ENCODE results near the gene DNAJB12.
"Not testable (repeated sequence)": the region's sequence is repeated elsewhere in the genome, so short reads cannot be mapped to it uniquely, and the experiment has no call there.

DNAJB12 gene

GRCh38 chr10:72332423-72333111 lies 22.2 kb downstream of the DNAJB12 start:
- H3K4me3 Mint-ChIP-seq, result peak overlapping the region; percentile 20
- peaks cover 4% of the 10 kb centered on the region for H3K27me3 Mint-ChIP-seq
- H3K36me3 Mint-ChIP-seq (ENCODE audit: low read depth), result peaks cover 46% of the 10 kb centered on the region
- H3K9me3 Mint-ChIP-seq, result no peaks in the 10 kb centered on the region
- peak overlapping the region; percentile 89 for H3K27ac Mint-ChIP-seq
- peaks cover 99% of the 10 kb centered on the region for H3K4me1 Mint-ChIP-seq (ENCODE audit: low read depth)
- intact Hi-C loops (cut with micrococcal nuclease), result loop anchor here (5.0 to 10.0 kb wide), 2 partner anchors 75 to 288 kb away; no protein-coding TSS in a partner anchor

DNA sequence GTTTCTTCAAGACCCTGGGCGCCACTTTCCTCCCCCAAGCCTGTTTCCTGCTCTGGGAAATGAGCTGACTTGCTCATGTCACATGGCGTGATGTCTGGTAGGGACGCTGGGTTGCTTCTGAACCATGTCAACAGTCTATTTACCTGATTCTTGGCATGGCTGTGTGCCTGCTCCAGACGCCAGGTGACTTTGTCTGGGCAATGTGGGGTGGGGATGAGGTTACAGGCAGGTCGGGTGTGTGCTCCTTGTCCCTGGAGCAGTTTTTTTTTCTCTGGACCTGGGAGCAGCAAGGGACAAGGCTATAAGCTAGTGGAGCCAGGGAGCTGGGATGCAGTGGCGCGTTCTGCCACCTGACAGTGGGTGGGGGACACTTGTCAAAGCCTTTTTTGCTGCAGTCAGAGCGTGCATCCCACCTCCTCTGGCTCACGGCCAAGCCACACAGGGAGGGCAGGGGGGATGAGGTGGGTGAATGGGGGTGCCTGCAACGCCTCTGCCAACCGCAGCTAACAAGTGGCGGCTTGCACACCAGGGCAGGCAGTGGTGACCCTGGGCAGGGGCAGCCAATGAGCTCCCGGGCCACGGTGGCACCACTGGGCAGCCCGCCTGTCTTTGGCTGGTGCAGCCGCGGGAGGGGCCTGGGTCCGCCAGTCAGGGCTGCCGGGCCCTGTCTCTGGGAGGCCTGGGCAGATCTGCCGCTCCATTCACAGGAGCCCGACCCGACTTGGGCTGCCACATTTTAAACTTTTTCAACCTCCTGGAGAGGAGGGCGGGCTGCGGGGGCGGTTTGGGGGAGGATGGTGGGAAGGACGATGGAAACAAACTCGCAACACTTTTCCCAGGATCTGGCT lies 22.9 kb downstream of the DNAJB12 start:
- Mint-ChIP-seq H3K4me3 (peak overlapping the region; percentile 30), H3K36me3 (ENCODE audit: low read depth) (peaks cover 38% of the 10 kb centered on the region), H3K27ac (peak overlapping the region; percentile 89), H3K9me3 (no peaks in the 10 kb centered on the region), H3K4me1 (ENCODE audit: low read depth) (peaks cover 95% of the 10 kb centered on the region), H3K27me3 (peaks cover 5% of the 10 kb centered on the region)
- intact Hi-C loops (cut with micrococcal nuclease), result loop anchor here (5.0 to 10.0 kb wide), 2 partner anchors 74 to 287 kb away; no protein-coding TSS in a partner anchor

- H3K4me1 Mint-ChIP-seq (ENCODE audit: low read depth), result peaks cover 87% of the 10 kb centered on the region
- intact Hi-C loops (cut with micrococcal nuclease), result loop anchor here (5.0 to 10.0 kb wide), 2 partner anchors 73 to 285 kb away; no protein-coding TSS in a partner anchor
- H3K4me3 Mint-ChIP-seq, result no peak overlapping the region
- peaks cover 21% of the 10 kb centered on the region for H3K36me3 Mint-ChIP-seq (ENCODE audit: low read depth)
- H3K27ac Mint-ChIP-seq, result peak overlapping the region; percentile 89
- no peaks in the 10 kb centered on the region for H3K9me3 Mint-ChIP-seq
- peaks cover 9% of the 10 kb centered on the region for H3K27me3 Mint-ChIP-seq
Observed at GRCh38 chr10:72330069-72330426, 24.7 kb downstream of the DNAJB12 start.

DNA sequence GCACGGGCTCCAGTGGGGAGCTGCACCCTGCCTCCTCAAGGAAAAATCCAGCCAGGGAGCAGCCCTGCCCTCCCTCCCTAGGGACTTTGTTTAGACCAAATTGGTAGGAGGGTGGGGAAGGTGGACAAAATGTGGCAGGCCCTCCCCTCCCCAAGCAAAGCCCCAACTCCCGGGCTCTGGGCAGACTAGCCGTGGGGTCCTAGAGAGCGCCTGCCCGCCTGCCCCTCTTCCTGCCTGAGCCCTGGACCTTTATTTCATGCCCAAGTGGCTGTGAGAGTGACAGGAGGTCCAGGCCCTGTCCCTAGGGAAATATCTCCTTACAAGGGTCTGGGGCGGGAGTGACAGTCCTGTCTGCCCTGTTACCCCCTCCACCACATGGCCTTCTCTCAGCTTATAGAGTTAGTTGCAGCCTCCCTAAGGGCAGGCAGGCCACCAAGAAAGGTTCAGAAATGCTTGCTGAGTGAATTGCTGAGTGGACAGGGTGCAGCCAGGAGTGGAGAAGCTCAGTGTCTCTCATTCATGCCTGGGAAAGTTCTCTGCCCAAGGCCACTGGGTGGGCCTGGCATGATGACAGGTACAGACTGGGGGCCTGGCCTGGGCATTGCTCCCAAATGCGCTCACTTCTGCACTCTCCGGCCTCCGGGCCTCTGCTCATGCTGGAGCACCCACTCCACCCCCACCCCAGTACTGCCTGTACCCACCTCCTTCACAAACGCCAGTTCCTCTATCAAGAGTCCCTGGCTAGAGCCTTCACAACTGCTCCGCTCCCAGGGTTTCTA lies 25.2 kb downstream of the DNAJB12 start:
- no peak overlapping the region for H3K4me3 Mint-ChIP-seq
- H3K27me3 Mint-ChIP-seq, result peaks cover 12% of the 10 kb centered on the region
- peaks cover 87% of the 10 kb centered on the region for H3K4me1 Mint-ChIP-seq (ENCODE audit: low read depth)
- H3K27ac Mint-ChIP-seq, result peak overlapping the region; percentile 89
- no peaks in the 10 kb centered on the region for H3K9me3 Mint-ChIP-seq
- intact Hi-C loops (cut with micrococcal nuclease), result loop anchor here (5.0 to 10.0 kb wide), 2 partner anchors 72 to 285 kb away; no protein-coding TSS in a partner anchor
- H3K36me3 Mint-ChIP-seq (ENCODE audit: low read depth), result peaks cover 15% of the 10 kb centered on the region

DNA sequence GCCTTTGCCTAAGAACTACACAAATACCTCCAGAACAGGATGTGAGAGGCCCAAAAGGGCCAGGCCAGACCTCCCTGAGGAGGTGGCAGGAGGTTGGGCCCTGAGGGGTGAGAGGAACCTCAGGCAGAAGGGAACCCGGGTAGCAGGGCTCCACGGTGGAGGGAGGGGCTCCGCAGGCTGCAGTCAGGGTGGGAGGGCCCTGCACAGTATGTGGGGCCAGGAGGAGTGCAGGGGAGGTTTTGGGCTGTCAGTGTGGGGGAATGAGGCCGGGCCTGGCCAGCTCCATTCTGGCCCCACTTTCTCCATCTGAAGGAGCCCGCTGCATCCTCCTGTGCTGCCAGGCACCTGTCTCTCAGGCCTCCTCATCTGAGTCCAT lies 25.9 kb downstream of the DNAJB12 start:
- Mint-ChIP-seq H3K27me3 (peaks cover 15% of the 10 kb centered on the region), H3K4me1 (ENCODE audit: low read depth) (peaks cover 87% of the 10 kb centered on the region), H3K36me3 (ENCODE audit: low read depth) (peaks cover 8% of the 10 kb centered on the region), H3K27ac (peak overlapping the region; percentile 89), H3K4me3 (no peak overlapping the region), H3K9me3 (no peaks in the 10 kb centered on the region)
- intact Hi-C loops (cut with micrococcal nuclease), result no loop called here

- Mint-ChIP-seq H3K27ac (peak overlapping the region; percentile 89), H3K36me3 (ENCODE audit: low read depth) (peaks cover 3% of the 10 kb centered on the region), H3K4me3 (no peak overlapping the region), H3K4me1 (ENCODE audit: low read depth) (peaks cover 87% of the 10 kb centered on the region), H3K9me3 (no peaks in the 10 kb centered on the region), H3K27me3 (peaks cover 19% of the 10 kb centered on the region)
- intact Hi-C loops (cut with micrococcal nuclease), result no loop called here
Observed at GRCh38 chr10:72328045-72328828, 26.5 kb downstream of the DNAJB12 start.

GRCh38 chr10:72326665-72327603 lies 27.8 kb downstream of the DNAJB12 start:
- peaks cover 87% of the 10 kb centered on the region for H3K4me1 Mint-ChIP-seq (ENCODE audit: low read depth)
- H3K9me3 Mint-ChIP-seq; H3K27ac Mint-ChIP-seq; intact Hi-C loops (cut with micrococcal nuclease); H3K36me3 Mint-ChIP-seq (ENCODE audit: low read depth); H3K4me3 Mint-ChIP-seq: not testable (repeated sequence)
- H3K27me3 Mint-ChIP-seq, result peaks cover 22% of the 10 kb centered on the region

DNA sequence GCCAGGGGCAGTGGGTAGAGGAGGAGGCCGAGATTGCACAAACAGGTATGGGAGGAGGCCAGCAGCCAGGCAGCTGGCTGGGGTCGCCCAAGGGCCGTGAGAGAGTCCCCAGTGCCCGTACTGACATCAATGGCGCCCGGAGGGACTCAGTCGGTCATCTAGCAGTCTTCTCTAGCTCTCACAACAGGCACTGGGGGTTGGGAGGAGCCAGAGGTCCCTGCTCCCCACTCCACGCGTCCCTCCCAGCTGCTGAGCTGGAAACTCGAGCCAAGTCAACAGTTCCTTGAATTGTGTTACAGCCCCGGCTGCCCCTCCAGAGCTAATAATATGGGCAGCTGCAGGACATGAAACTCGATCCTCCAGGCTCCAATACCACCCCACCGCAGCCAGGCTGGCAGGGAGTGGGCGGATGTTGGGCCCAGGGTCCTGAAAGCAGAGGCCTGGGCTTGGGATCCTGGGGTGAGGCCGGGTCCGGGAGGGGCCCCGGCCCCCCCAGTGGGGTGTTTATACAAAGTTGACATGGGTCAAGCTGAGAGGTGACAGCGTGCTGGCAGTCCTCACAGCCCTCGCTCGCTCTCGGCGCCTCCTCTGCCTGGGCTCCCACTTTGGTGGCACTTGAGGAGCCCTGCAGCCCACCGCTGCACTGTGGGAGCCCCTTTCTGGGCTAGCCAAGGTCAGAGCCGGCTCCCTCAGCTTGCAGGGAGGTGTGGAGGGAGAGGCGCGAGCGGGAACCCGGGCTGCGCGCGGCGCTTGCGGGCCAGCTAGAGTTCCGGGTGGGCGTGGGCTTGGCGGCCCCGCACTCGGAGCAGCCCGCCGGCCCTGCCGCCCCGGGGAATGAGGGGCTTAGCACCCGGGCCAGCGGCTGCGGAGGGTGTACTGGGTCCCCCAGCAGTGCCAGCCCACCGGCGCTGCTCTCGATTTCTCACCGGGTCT lies 29.2 kb downstream of the DNAJB12 start:
- peaks cover 21% of the 10 kb centered on the region for H3K27me3 Mint-ChIP-seq
- H3K9me3 Mint-ChIP-seq; intact Hi-C loops (cut with micrococcal nuclease); H3K36me3 Mint-ChIP-seq (ENCODE audit: low read depth); H3K4me3 Mint-ChIP-seq: not testable (repeated sequence)
- H3K27ac Mint-ChIP-seq, result peak overlapping the region; percentile 30
- peaks cover 86% of the 10 kb centered on the region for H3K4me1 Mint-ChIP-seq (ENCODE audit: low read depth)

DNA sequence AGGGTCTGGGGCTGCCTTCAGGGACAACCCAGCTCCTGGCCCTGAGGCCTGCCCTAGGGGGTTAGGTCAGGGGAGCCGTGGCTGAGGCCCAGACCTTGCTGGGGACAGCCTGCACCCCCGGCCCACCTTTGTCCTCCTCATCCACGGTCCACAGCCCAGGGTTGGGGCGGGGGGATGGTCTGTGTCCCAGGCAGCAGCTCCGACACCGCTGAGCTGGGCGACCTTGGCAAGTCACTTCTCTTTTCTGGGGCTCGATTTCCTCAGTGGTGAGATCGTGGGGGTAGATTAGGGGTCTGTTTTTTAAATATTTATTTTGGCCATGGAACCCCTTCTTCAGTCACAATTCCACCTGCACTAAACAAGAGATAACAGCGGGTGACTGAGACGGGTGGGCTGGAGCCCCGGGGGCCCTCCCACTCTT lies 30.9 kb downstream of the DNAJB12 start:
- intact Hi-C loops (cut with micrococcal nuclease), result no loop called here
- peaks cover 81% of the 10 kb centered on the region for H3K4me1 Mint-ChIP-seq (ENCODE audit: low read depth)

DNA sequence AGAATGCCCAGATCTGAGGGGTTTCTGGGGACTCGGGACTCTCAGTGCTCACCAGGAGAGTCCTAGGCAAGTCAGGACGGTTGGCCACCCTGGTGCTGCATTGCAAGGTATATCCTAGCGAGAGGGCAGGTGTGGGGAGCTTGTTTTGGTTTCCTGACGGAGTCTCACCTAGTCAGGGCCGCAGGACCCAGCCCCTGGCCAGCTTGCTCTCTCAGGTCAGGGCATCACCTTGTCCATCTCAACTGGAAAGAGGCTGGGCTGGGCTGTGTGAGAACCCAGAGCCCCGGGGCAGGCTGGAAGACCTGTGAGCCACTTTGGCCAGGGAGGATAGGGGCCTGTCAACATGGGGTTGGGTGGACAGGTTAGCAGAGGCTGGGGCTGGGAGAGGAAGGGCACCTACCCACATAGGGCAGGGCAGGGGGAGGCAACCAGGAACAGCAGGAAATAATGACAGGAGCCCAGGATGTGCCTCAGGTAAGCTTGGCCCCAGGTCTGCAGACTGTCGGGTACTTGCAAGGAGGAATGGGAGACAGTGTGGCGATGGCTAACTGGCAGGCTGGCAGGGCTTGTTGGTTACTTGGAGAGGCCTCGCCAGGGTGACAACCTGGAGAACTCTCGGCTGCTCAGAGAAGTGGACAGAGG lies 31.5 kb downstream of the DNAJB12 start:
- Mint-ChIP-seq H3K4me1 (ENCODE audit: low read depth) (peaks cover 81% of the 10 kb centered on the region), H3K4me3 (no peak overlapping the region), H3K36me3 (ENCODE audit: low read depth) (no peaks in the 10 kb centered on the region), H3K27me3 (peaks cover 20% of the 10 kb centered on the region), H3K27ac (peak overlapping the region; percentile 60), H3K9me3 (no peaks in the 10 kb centered on the region)
- intact Hi-C loops (cut with micrococcal nuclease), result no loop called here

More for the DNA sequence above, 30.9 kb downstream of the DNAJB12 start:
- H3K36me3 Mint-ChIP-seq (ENCODE audit: low read depth), result no peaks in the 10 kb centered on the region
- H3K27ac Mint-ChIP-seq, result peak overlapping the region; percentile 60
- H3K27me3 Mint-ChIP-seq, result peaks cover 20% of the 10 kb centered on the region
- no peak overlapping the region for H3K4me3 Mint-ChIP-seq
- H3K9me3 Mint-ChIP-seq, result no peaks in the 10 kb centered on the region

GRCh38 chr10:72322280-72323058 lies 32.2 kb downstream of the DNAJB12 start:
- no peaks in the 10 kb centered on the region for H3K9me3 Mint-ChIP-seq
- no peaks in the 10 kb centered on the region for H3K36me3 Mint-ChIP-seq (ENCODE audit: low read depth)
- peaks cover 18% of the 10 kb centered on the region for H3K27me3 Mint-ChIP-seq
- no peak overlapping the region for H3K4me3 Mint-ChIP-seq
- H3K4me1 Mint-ChIP-seq (ENCODE audit: low read depth), result peaks cover 78% of the 10 kb centered on the region
- peak overlapping the region; percentile 60 for H3K27ac Mint-ChIP-seq
- intact Hi-C loops (cut with micrococcal nuclease), result no loop called here
